GM21717 (cell line): ENCODE measurements around the gene SYNPO.

ENCODE experiments used
- ATAC-seq: cut with Tn5 transposase; IDR thresholded peaks from one replicate; pipeline ENCODE4 v1.9.1; 2021; ENCODE audit warnings: mild to moderate bottlenecking, moderate library complexity; ENCODE audit not compliant: unreplicated experiment

The SYNPO gene

GRCh38 chr5:150640311-150641005 is at the start of gene SYNPO:
SYNPO (plus strand) TSS chr5:150640660; CDS start chr5:150648276, 7,616 bp downstream.
- ATAC-seq: no peak

GRCh38 chr5:150590979-150591695 is 49.3 kb upstream of the SYNPO start:
- ATAC-seq: no peak

GRCh38 chr5:150593593-150593992 is 46.9 kb upstream of the SYNPO start:
- ATAC-seq: no peak

- no peak for ATAC-seq
Measured at GRCh38 chr5:150593996-150594395, 46.5 kb upstream of the SYNPO start.

DNA sequence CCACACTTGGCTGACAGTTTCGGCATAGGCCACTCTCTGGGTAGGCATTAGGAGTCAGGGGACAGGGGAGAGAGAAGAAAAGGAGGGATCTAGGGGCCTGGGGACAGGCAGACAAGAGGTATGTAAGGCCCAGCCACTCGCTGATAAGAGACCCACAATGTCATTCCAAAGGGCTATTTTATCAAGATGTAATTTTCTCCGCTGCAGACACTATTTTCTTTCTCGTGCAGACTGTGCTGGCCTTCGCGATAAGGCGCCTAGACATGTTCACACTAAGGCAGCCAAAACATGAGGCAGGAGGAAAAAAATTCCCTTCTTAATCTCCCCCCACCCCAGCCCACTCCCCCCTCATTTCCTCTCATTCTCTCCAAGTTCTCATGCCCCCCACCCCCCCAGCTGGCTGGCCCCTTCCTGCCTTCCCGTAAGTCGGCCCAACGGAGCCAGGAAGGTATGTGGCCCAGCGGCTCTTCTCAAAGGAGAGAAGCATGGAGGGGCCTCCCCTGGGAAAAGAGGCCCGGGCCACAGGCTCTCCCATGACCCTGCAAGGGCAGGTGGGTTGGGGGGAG is 44.9 kb upstream of the SYNPO start:
- ATAC-seq: no peak

GRCh38 chr5:150596313-150596712 is 44.1 kb upstream of the SYNPO start:
- no peak for ATAC-seq

GRCh38 chr5:150596826-150597225 is 43.6 kb upstream of the SYNPO start:
- no peak for ATAC-seq

- no peak for ATAC-seq
Measured at GRCh38 chr5:150598006-150598405, 42.5 kb upstream of the SYNPO start.

GRCh38 chr5:150598821-150599273 is 41.6 kb upstream of the SYNPO start:
- ATAC-seq: no peak

DNA sequence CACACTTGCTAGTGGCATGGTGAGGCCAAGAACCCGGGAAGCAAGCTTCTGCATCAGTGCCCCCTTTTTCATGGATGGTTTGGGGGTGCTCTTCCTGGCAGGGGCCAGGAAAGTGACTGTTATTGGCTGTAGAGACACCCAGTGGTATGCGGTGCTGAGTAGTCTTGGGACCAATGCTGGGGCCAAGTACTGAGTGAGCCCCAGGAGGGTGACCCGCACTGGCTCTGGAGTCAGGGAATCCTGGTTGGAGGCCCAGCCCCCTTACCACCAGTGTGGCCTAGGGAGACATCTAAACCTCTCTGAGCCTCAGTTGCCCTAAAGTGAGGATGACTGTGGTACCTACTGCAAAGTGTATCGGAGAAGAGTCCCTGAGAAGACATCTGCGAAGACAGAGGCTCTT is 41.2 kb upstream of the SYNPO start:
- no peak for ATAC-seq

DNA sequence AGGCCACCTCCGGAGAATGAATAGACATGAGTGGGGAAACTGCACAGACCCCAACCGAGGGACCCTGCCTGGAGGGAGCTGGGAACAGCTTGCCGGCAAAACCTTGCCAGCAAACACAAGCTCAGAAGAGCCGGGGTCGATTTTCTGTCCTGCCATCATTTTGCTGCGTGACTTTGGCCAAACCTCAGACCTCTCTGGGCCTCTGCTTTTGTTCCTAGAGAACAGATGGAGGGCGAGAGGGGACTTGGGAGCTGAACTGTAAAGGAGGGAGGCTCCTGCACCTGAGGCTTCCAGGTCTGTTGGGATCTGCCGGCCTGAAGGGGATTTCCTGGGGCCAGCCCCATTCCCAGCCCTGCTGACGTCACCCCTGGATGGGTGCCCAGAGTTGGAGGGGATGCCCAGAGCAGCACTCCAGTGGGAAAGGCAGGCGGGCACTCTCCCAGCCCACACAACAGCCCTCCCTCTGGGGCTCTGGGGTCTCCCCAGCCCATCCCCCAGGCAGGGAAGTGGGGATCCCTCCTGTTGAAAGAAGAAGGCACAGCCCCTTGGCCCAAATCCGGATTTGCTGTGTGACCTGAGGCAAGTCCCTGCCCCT is 40.4 kb upstream of the SYNPO start:
- ATAC-seq: no peak

DNA sequence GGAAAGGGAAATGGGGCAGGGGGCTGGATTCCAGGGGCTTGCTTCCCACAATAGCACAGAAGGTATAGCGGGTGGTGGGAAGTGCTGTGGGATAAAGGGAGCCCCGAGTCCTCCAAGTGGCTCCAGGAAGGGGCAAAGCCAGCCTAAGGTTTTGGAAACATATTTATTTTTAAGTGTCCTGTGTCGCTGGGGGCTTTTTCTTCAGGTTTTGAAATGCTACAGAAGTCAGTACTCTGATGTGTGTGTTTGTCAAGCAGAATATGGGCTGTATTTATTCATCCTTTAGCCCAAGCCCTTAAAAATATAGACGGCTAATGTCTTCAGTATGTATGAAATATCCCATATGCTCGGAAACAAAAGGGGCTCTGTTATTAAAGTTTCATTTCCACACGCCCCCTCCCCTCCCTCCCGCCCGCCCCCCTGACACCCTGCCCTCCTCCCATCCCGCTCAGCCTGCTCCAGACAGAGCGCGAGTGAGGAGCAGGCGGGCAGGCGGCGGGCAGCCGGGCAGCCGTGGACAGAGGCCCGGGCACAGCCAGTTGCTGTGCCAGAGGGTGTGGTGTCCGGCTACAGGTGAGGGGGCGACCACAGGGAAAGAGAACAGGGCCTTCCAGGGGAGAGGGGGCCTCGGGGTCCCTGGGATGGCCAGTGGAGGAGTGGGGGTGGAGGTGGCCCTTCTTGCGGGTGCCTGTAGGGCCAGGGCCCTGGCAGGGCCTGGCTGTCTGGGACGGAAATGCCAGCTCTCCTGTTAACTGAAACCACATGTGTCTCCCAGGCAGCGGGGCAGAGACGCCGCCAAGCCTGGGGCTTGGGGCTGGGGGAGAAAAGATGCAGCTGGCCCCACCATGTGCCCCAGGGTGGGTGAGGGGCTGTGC is 39.6 kb upstream of the SYNPO start:
- ATAC-seq: no peak

- ATAC-seq: no peak
Measured at GRCh38 chr5:150601491-150602345, 38.7 kb upstream of the SYNPO start.

DNA sequence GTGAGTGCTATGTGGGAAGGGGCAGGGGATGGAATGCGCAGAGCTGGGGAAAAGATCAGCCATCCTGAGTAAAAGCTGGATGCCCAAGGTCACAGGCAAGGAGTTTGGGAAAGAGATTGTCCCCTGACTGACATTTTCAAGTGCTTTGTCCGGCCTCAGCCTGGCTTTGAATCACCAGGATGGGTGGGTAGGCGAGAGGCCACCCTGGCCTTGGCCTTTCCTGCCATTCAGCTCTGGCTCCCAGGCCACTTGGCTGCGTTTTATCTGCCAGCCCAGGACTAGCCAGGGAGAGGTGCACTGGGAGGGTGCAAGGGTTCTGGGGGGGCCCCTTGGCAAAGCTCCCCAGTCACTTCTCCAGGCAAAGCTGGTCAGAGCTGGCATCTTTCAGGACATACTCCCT is 37.4 kb upstream of the SYNPO start:
- ATAC-seq: no peak

- ATAC-seq: no peak
Measured at GRCh38 chr5:150603491-150603890, 37.0 kb upstream of the SYNPO start.

- ATAC-seq: no peak
Measured at GRCh38 chr5:150604010-150604409, 36.5 kb upstream of the SYNPO start.

GRCh38 chr5:150604894-150605440 is 35.5 kb upstream of the SYNPO start:
- no peak for ATAC-seq

- ATAC-seq: no peak
Measured at GRCh38 chr5:150605546-150605945, 34.9 kb upstream of the SYNPO start.

DNA sequence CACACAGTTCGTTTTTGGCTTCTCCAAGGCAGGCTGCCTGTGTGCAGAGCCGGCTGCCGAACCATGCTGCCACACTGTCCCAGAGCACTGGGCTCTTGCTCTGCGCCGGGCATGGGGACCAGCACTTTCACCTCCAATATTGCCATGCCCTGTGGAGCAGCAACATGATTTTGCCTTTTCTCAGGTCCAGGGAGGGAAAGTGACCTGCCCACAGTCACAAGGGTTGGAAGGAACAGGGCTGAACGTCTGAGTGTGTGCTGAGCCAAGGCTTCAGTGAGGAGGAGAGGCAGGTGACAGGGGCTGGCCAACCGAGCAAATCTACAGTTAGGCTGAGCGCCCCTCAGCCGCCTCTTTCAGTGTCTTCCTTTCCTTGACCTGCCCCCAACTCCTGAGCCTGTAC is 34.0 kb upstream of the SYNPO start:
- ATAC-seq: no peak

GRCh38 chr5:150607105-150607504 is 33.4 kb upstream of the SYNPO start:
- ATAC-seq: no peak
